ENCODE results near the gene STYXL1.

GRCh38 chr7:75982306-75983064, 65.3 kb downstream of the STYXL1 start:
- TF ChIP-seq CTCF (IDR thresholded peaks at IDR 0.05) (no peak), EP300 (IDR thresholded peaks at IDR 0.05) (no peak)

Data from sigmoid colon (tissue), 4 donors.